Mucosa of descending colon (tissue), 3 donors: ENCODE data around the gene UBE2L3. TPM values are rescaled to one million over a fixed set of nuclear protein-coding genes. Genes with fewer than 3 reads are reported as not detected.
"Not testable (repeated sequence)": the region's sequence is repeated elsewhere in the genome, so short reads cannot be mapped to it uniquely, and the experiment has no call there.

Source experiments
- ATAC-seq: fragments of 200-7000 bp; cut with Tn5 transposase; one replicate; pipeline ENCODE4 v1.9.1; 2020; ENCODE audit warnings: mild to moderate bottlenecking, moderate library complexity
- DNase-seq, 3 donors: peaks; one replicate each; pipeline ENCODE4 v3.0.0-alpha.2; 2020
- H3K36me3 ChIP-seq: fragments of 200-600 bp; one replicate; pipeline ENCODE4 v1.8.0; 2021; ENCODE audit warnings: low read depth, mild to moderate bottlenecking
- H3K4me1 ChIP-seq: fragments of 200-600 bp; one replicate; pipeline ENCODE4 v1.8.0; 2021; ENCODE audit warnings: low read depth, mild to moderate bottlenecking
- H3K4me3 ChIP-seq: fragments of 200-600 bp; one replicate; pipeline ENCODE4 v1.8.0; 2021; ENCODE audit warnings: mild to moderate bottlenecking
- H3K9me3 ChIP-seq: fragments of 200-600 bp; one replicate; pipeline ENCODE4 v1.8.0; 2021; ENCODE audit warnings: mild to moderate bottlenecking
- CTCF ChIP-seq: fragments of 200-600 bp; IDR thresholded peaks from one replicate; pipeline ENCODE4 v1.8.0; 2022; ENCODE audit warnings: antibody characterized with exemption, mild to moderate bottlenecking
- intact Hi-C, 2 donors: fragments of 100-400 bp; cut with DNase I in 1 of 2; cut with micrococcal nuclease in 1 of 2; formaldehyde crosslinking; loops; one replicate each; pipeline versions ENCODE4 v1.11.0 to v1.11.1; 2022; cut with DNase I, micrococcal nuclease
- total RNA-seq, 3 donors: library from RNA; stranded (reverse); fragmentation: NEBNext Ultra II Directional in 2 of 3; extraction: Animal tissue kit (Norgen Biotek cat#: 25700) in 2 of 3; gene quantifications; one replicate each; pipeline versions ENCODE4 v1.2.1 to v1.2.4, GENCODE V29; 2021 to 2023
- donor health status: DM: no; HTN: no; CAD: no; lungs with moderate emphysema.
- donor health status: DM: no; HTN: no; CAD: no.
- donor health status: DM: no; HTN: yes; CAD: no.

Gene UBE2L3
- total RNA-seq, 3 donors from 2014 or later: 52.6 to 60.9 (median 60.7) TPM

GRCh38 chr22:21635771-21636510 is 68.4 kb downstream of the UBE2L3 start:
- TF ChIP-seq CTCF: no peak
- intact Hi-C loops: no loop called here
- peaks cover under 1% of the 10 kb centered on the region for H3K4me1 ChIP-seq
- no peaks in the 10 kb centered on the region for H3K36me3 ChIP-seq
- no peak for DNase-seq
- no peak for ATAC-seq
- H3K9me3 ChIP-seq: no peaks in the 10 kb centered on the region
- no peak overlapping the region for H3K4me3 ChIP-seq

- no peak for TF ChIP-seq CTCF
- no peak for DNase-seq
- no peak for ATAC-seq
These were observed 69.2 kb downstream of the UBE2L3 start for GRCh38 chr22:21636629-21637218.

DNA sequence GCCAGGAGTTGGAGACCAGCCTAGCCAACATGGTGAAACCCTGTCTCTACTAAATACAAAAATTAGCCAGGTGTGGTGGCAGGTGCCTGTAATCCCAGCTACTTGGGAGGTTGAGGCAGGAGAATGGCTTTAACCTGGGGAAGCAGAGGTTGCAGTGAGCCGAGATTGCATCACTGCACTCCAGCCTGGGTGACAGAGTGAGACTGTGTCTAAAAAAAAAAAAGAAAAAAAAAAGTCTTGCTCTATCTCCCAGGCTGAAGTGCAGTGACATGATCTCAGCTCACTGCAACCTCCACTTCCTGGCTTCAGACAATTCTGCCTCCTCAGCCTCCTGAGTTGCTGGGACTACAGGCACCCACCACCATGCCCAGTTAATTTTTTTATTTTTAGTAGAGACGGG is 69.9 kb downstream of the UBE2L3 start:
- intact Hi-C loops: not testable (repeated sequence)

More at GRCh38 chr22:21636629-21637218, 69.2 kb downstream of the UBE2L3 start:
- Histone ChIP-seq H3K4me3 (no peak overlapping the region), H3K36me3 (no peaks in the 10 kb centered on the region), H3K4me1 (peaks cover 5% of the 10 kb centered on the region), H3K9me3 (no peaks in the 10 kb centered on the region)
- intact Hi-C loops: no loop called here

DNA sequence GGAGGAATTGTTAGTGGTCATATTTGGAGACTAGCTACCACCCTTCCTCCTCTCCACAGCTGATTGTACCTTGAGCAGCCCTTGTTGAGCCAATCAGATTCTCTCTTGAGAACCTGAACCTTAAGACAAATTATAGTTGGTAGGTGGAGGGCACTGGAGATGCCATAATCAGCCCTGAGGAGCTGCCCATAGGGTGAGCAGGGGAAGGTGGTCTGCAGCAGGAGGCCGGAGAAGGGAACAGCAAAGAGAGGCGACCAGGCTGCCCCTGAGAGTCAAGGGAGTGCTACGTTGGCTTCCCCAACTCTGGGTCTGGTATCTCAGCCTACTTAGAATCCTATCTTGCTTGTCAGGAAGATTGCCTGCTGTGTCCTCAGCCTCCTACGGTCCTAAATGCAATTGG is 71.8 kb downstream of the UBE2L3 start:
- Histone ChIP-seq H3K9me3 (no peaks in the 10 kb centered on the region), H3K4me1 (peaks cover 13% of the 10 kb centered on the region), H3K4me3 (no peak overlapping the region), H3K36me3 (no peaks in the 10 kb centered on the region)
- DNase-seq: no peak
- intact Hi-C loops: no loop called here
- no peak for ATAC-seq
- TF ChIP-seq CTCF: no peak

More for the DNA sequence above, 69.9 kb downstream of the UBE2L3 start:
- not testable (repeated sequence) for H3K4me1 ChIP-seq, H3K36me3 ChIP-seq, DNase-seq, H3K4me3 ChIP-seq, H3K9me3 ChIP-seq, ATAC-seq

DNA sequence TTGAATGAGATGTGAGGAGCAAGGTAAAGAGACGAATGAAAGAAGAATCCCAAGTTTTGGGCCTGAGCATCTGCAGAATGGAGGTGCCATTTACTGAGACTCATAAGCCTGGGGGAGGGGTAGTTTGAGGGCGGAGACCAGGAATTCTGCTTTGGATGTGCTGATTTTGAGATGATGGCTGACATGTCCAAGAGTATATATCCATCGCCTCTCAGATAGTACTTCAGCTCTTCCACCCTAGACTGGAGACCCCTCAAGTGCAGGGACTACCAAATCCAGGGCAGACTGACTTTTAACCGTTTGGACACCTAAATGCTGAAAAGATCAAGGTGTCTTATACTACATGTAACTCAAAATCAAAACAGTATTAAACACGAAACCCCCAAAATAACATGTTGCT is 73.3 kb downstream of the UBE2L3 start:
- Histone ChIP-seq H3K4me1 (peaks cover 13% of the 10 kb centered on the region), H3K9me3 (no peaks in the 10 kb centered on the region), H3K4me3 (no peak overlapping the region), H3K36me3 (no peaks in the 10 kb centered on the region)
- ATAC-seq (no peak), DNase-seq (no peak)
- no peak for TF ChIP-seq CTCF
- intact Hi-C loops: no loop called here

DNA sequence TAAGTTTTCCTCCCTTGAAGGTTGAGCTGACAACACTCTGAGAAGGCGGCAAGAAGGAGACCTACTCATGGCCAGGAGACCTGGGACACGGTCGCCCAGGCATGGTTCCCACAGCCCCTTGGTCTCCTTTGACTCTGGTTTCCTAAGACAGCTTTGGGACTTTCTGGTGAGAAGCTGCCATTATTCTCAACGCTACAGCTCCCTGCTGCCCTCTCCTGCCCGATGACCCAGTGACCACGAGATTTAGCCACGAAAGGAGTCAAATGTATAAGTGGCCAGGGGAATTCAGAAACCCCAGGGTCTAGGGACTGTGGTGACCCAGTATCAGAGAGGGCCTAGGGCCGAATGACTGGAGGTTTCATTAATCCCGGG is 73.9 kb downstream of the UBE2L3 start:
- H3K4me3 ChIP-seq: no peak overlapping the region

More for the DNA sequence above, 73.9 kb downstream of the UBE2L3 start:
- Histone ChIP-seq H3K36me3 (no peaks in the 10 kb centered on the region), H3K9me3 (no peaks in the 10 kb centered on the region), H3K4me1 (peaks cover 14% of the 10 kb centered on the region)
- peak; percentile 37 for ATAC-seq
- DNase-seq: peak in 2 of 3 donors; percentile 59 to 70
- intact Hi-C loops: no loop called here
- peak; percentile 15 for TF ChIP-seq CTCF
